Ovary (tissue), 3 donors: Measurements from ENCODE around the gene FAM171A1.
"Not testable (repeated sequence)": the region's sequence is repeated elsewhere in the genome, so short reads cannot be mapped to it uniquely, and the experiment has no call there.

Experiments used
- CTCF ChIP-seq, 3 donors: fragments of 450-650 bp in 2 of 3; fragments of 200-600 bp in 1 of 3; IDR thresholded peaks; one replicate each; pipeline versions ENCODE4 v1.5.1 to v1.8.0; 2016 to 2022; ENCODE audit warnings: antibody characterized with exemption in 3 of 3, mild to moderate bottlenecking in 1 of 3
- EP300 ChIP-seq: sonication (generic); formaldehyde crosslinking; IDR thresholded peaks from one replicate; pipeline ENCODE4 v1.6.1; 2017; ENCODE audit warnings: antibody characterized with exemption
- POLR2A ChIP-seq: fragments of 450-650 bp; IDR thresholded peaks from one replicate; pipeline ENCODE4 v1.6.1; 2017; ENCODE audit warnings: antibody characterized with exemption, mild to moderate bottlenecking, moderate library complexity
- donor health status: DM: no; HTN: no; CAD: no.

- TF ChIP-seq CTCF (IDR thresholded peaks at IDR 0.05); POLR2A; EP300: not testable (repeated sequence)
These were observed 38.3 kb upstream of the FAM171A1 start for GRCh38 chr10:15409350-15409749.
